K562 (cell line): Measurements from ENCODE around the gene TRAF3IP3. TPM values are rescaled to one million over a fixed set of nuclear protein-coding genes. Genes with fewer than 3 reads are reported as not detected.

Source experiments
- ATAC-seq: fragments of 200-7000 bp; cut with Tn5 transposase; 3 replicates; pipeline ENCODE4 v1.9.1; 2020; ENCODE audit warnings: moderate library complexity
- BruUV-seq: library from RNA; stranded (reverse); fragments of 400-500 nt; replicated peaks from 2 replicates; lab custom pipeline; 2021; lab: Mats Ljungman, UMichigan
- CTCF ChIA-PET: fragments of 300-600 bp; formaldehyde crosslinking; extraction: SDS; loops from one replicate; lab custom pipeline; 2021; ENCODE audit warnings: low intra/inter-chr PET ratio; lab: Yijun Ruan, JAX
- POLR2A ChIA-PET: fragments of 300-600, 350-650 bp; sonication (Branson Sonifier 250); formaldehyde crosslinking; extraction: SDS; loops from one replicate; lab custom pipeline; 2021; ENCODE audit warnings: antibody characterized with exemption, inconsistent platforms; lab: Yijun Ruan, JAX
- DNase-seq, 4 experiments: peaks; one replicate each; pipeline versions ENCODE4 v3.0.0 to v3.0.0-alpha.2; 2011 to 2018; ENCODE audit warnings: low spot score in 3 of 4, mixed read lengths in 3 of 4; ENCODE audit errors: extremely low read depth in 1 of 4
- FAIRE-seq: peaks from 2 replicates; lab custom pipeline; 2011; peaks lifted over from hg19 to GRCh38; lab: Jason Lieb, UNC
- H2AFZ ChIP-seq: 2 replicates; pipeline ENCODE4 v1.6.0; 2011; ENCODE audit warnings: low read depth, low read length, control low read depth, inconsistent platforms
- H3K27ac ChIP-seq: fragments of 200-600 bp; 3 replicates; pipeline ENCODE4 v1.8.0; 2011; ENCODE audit warnings: low read depth, mild to moderate bottlenecking, control low read depth, inconsistent platforms, low read length, moderate library complexity, mixed read lengths; ENCODE audit errors: extremely low read depth
- H3K27me3 ChIP-seq, 2 experiments: fragments of 300-600 bp in 1 of 2; 2 replicates in 1 of 2; 3 replicates in 1 of 2; pipeline versions ENCODE4 v1.6.0 to v1.8.0; 2011; ENCODE audit warnings: inconsistent platforms in 2 of 2, low read length in 2 of 2, mild to moderate bottlenecking in 1 of 2, mixed read lengths in 1 of 2, moderate library complexity in 1 of 2; ENCODE audit not compliant: control insufficient read depth in 2 of 2, insufficient read depth in 2 of 2
- H3K36me3 ChIP-seq: fragments of 300-600 bp; 3 replicates; pipeline ENCODE4 v1.8.0; 2011; ENCODE audit warnings: mild to moderate bottlenecking, low read length, inconsistent platforms; ENCODE audit not compliant: control insufficient read depth, insufficient read depth
- H3K4me1 ChIP-seq, 2 experiments: fragments of 200-600 bp in 1 of 2; replicated peaks in 1 of 2; 2 replicates in 1 of 2; 3 replicates in 1 of 2; pipeline versions ENCODE4 v1.5.1 to v1.8.0; 2011; ENCODE audit warnings: inconsistent platforms in 2 of 2, low read length in 2 of 2, mild to moderate bottlenecking in 1 of 2, mixed read lengths in 1 of 2, moderate library complexity in 1 of 2; ENCODE audit not compliant: control insufficient read depth in 2 of 2, insufficient read depth in 2 of 2
- H3K4me2 ChIP-seq: 2 replicates; pipeline ENCODE4 v1.6.1; 2011; ENCODE audit warnings: low read length, control low read depth, inconsistent platforms, mixed read lengths; ENCODE audit not compliant: insufficient read depth
- H3K4me3 ChIP-seq: fragments of 200-600 bp; sonication (generic), shearing (Covaris generic); 2 replicates; pipeline ENCODE4 v1.5.1; 2016; ENCODE audit warnings: control low read depth, inconsistent platforms
- H3K79me2 ChIP-seq: fragments of 200-600 bp; 3 replicates; pipeline ENCODE4 v1.8.0; 2011; ENCODE audit warnings: low read length, inconsistent platforms; ENCODE audit not compliant: control insufficient read depth, insufficient read depth
- H3K9ac ChIP-seq, 2 experiments: 2 replicates each; pipeline versions ENCODE4 v1.6.0 to v1.6.1; 2011; ENCODE audit warnings: low read depth in 2 of 2, low read length in 2 of 2, control low read depth in 1 of 2, inconsistent platforms in 1 of 2, mild to moderate bottlenecking in 1 of 2, mixed read lengths in 1 of 2; ENCODE audit not compliant: insufficient read depth in 1 of 2
- H3K9me1 ChIP-seq: one replicate; pipeline ENCODE4 v1.6.0; 2011; ENCODE audit warnings: inconsistent platforms, mild to moderate bottlenecking, low read length, moderate library complexity; ENCODE audit not compliant: control insufficient read depth, insufficient read depth
- H3K9me3 ChIP-seq: replicated peaks from 2 replicates; pipeline ENCODE4 v1.5.1; 2011; ENCODE audit warnings: low read depth, low read length, inconsistent platforms; ENCODE audit not compliant: control insufficient read depth, insufficient read depth
- H4K20me1 ChIP-seq: replicated peaks from 2 replicates; pipeline ENCODE4 v1.6.1; 2011; ENCODE audit warnings: low read length, inconsistent platforms, mixed read lengths; ENCODE audit not compliant: control insufficient read depth, insufficient read depth
- ARNT ChIP-seq, 2 experiments: fragments of 450-650 bp; IDR thresholded peaks; 2 replicates each; pipeline ENCODE4 v1.6.1; 2016; ENCODE audit warnings: mild to moderate bottlenecking in 1 of 2
- CEBPB ChIP-seq: fragments of 450-650 bp; IDR thresholded peaks from 2 replicates; pipeline ENCODE4 v1.6.1; 2016; ENCODE audit warnings: missing genetic modification characterization, missing compliant biosample characterization
- CEBPG ChIP-seq, 3 experiments: fragments of 200-800 bp in 1 of 3; sonication (Bioruptor generic) in 1 of 3; sonication (generic) in 1 of 3; formaldehyde crosslinking in 1 of 3; IDR thresholded peaks in 2 of 3; conservative IDR thresholded peaks in 1 of 3; 2 replicates each; pipeline versions ENCODE4 v1.6.1 to v1.8.0; 2016 to 2022; ENCODE audit warnings: missing compliant biosample characterization in 2 of 3, missing genetic modification characterization in 2 of 3, mild to moderate bottlenecking in 1 of 3, missing genetic modification reagents in 1 of 3
- WGBS: fragments of 100-300 bp; shearing (Covaris generic); methylation state at CpG from one replicate; pipeline ENCODE4 v1.1.6; 2016; ENCODE audit warnings: low coverage, mixed read lengths; ENCODE audit not compliant: insufficient coverage; ENCODE audit errors: missing lambda C conversion rate; 5-methylcytosine and 5-hydroxymethylcytosine counted together
- in situ Hi-C: fragments of 300-500 bp; cut with MboI; formaldehyde crosslinking; loops from 4 replicates; pipeline ENCODE4 v1.15.0; 2018; ENCODE audit warnings: inconsistent platforms, mixed read lengths
- intact Hi-C: fragments of 100-400 bp; cut with micrococcal nuclease; formaldehyde crosslinking; loops from 2 replicates; pipeline ENCODE4 v1.14.2; 2022
- polyA plus RNA-seq, 8 experiments: library from polyadenylated mRNA; depleted of rRNA in 4 of 8; stranded (reverse) in 5 of 8; unstranded in 3 of 8; fragments of >200 nt; fragmentation: Nextera tagmentation in 2 of 8; fragmentation: Illumina TruSeq in 1 of 8; extraction: Ambion mirVana in 2 of 8; extraction: Trizol in 1 of 8; gene quantifications; 2 replicates each; pipeline versions ENCODE4 v1.2.1 to v1.2.3, GENCODE V29; 2011 to 2014; ENCODE audit warnings: inconsistent platforms in 1 of 8, missing spikeins in 1 of 8
- total RNA-seq, 7 experiments: library from RNA; depleted of rRNA in 6 of 7; stranded (reverse); fragments of >200 nt in 6 of 7; fragmentation: Illumina TruSeq in 2 of 7; extraction: Trizol in 2 of 7; gene quantifications; 2 replicates each; pipeline versions ENCODE4 v1.2.1 to v1.2.3, GENCODE V29; 2011 to 2021; ENCODE audit warnings: low replicate concordance in 1 of 7

The TRAF3IP3 gene
- total and polyA plus RNA-seq, 9 of the 15 experiments (the other 6 are each of a cell fraction or from before 2014, with no cell fraction given) = 0.06 to 1.1 (median 0.31) TPM

- H3K9me3 ChIP-seq = no peaks in the 10 kb centered on the region
- CTCF ChIA-PET = no interaction called here
- BruUV-seq = no TSS peak
- no peaks in the 10 kb centered on the region for H3K36me3 ChIP-seq
- H3K4me1 ChIP-seq = no peaks in the 10 kb centered on the region
- DNase-seq (no peak), FAIRE-seq (no peak), ATAC-seq (no peak)
- no peak overlapping the region for H3K4me2 ChIP-seq
- no peak overlapping the region for H3K4me3 ChIP-seq
- no peaks in the 10 kb centered on the region for H3K9me1 ChIP-seq
- H3K27me3 ChIP-seq = no peaks in the 10 kb centered on the region; a peak in 1 of 5 replicates
- intact Hi-C loops (no loop called here), in situ Hi-C loops (no loop called here)
- peak; percentile 64 for TF ChIP-seq CEBPB (tag)
- no peak for TF ChIP-seq ARNT (IDR thresholded peaks at IDR 0.05)
- TF ChIP-seq CEBPG (CRISPR knock-in tag; IDR thresholded peaks at IDR 0.05) = no peak
- peak in 1 of 2 experiments; percentile 74; a peak in 2 of 4 replicates for TF ChIP-seq CEBPG (tag; conservative IDR thresholded peaks at IDR 0.05 in 1 of 2, IDR thresholded peaks at IDR 0.05 in 1 of 2)
- no peak overlapping the region for H3K9ac ChIP-seq
- H2AFZ ChIP-seq = no peak overlapping the region
- no peaks in the 10 kb centered on the region for H3K79me2 ChIP-seq
- H3K27ac ChIP-seq = no peak overlapping the region
- H4K20me1 ChIP-seq = no peaks in the 10 kb centered on the region
- 9% methylated on average over 3 of the region's 3 CpGs for WGBS
- POLR2A ChIA-PET = interaction anchor here (1.1 kb wide), 1 partner anchor 29 kb away, joined by 3 read pairs; no protein-coding TSS in a partner anchor
Measured at GRCh38 chr1:209733409-209734192, 22.3 kb upstream of the TRAF3IP3 start.
